PC-9 (cell line): Measurements from ENCODE around the gene NPBWR2. TPM values are rescaled to one million over a fixed set of nuclear protein-coding genes. Genes with fewer than 3 reads are reported as not detected.

Source experiments
- BruUV-seq: library from RNA; stranded (reverse); fragments of 400-500 nt; replicated peaks from 2 replicates; lab custom pipeline; 2021; lab: Mats Ljungman, UMichigan
- CTCF ChIA-PET: fragments of 300-600 bp; sonication (Branson Sonifier 250); formaldehyde crosslinking; loops from one replicate; lab custom pipeline; 2022; ENCODE audit warnings: antibody characterized with exemption; lab: Charles Lee
- POLR2A ChIA-PET: fragments of 300-600 bp; sonication (Branson Sonifier 250); formaldehyde crosslinking; loops from one replicate; lab custom pipeline; 2022; ENCODE audit warnings: antibody characterized with exemption; ENCODE audit not compliant: unreplicated experiment; lab: Charles Lee
- DNase-seq, 2 experiments: peaks; one replicate each; pipeline versions ENCODE4 v3.0.0 to v3.0.0-alpha.2; 2015 to 2022; ENCODE audit warnings: mixed read lengths in 1 of 2
- H2AFZ ChIP-seq: fragments of 200-600 bp; sonication (generic); 2 replicates; pipeline ENCODE4 v1.8.1; 2017; ENCODE audit warnings: antibody characterized with exemption
- H3F3A ChIP-seq: fragments of 200-600 bp; sonication (generic); 2 replicates; pipeline ENCODE4 v1.8.1; 2017; ENCODE audit warnings: antibody characterized with exemption, mild to moderate bottlenecking, low read depth; ENCODE audit not compliant: insufficient read depth
- H3K27ac ChIP-seq: fragments of 200-600 bp; sonication (generic); 2 replicates; pipeline ENCODE4 v1.6.1; 2016; ENCODE audit warnings: mixed run types
- H3K27me3 ChIP-seq: fragments of 200-600 bp; sonication (generic); 2 replicates; pipeline ENCODE4 v1.6.1; 2016; ENCODE audit warnings: low read depth, mixed run types; ENCODE audit not compliant: insufficient read depth
- H3K36me3 ChIP-seq: fragments of 200-600 bp; sonication (generic); 2 replicates; pipeline ENCODE4 v1.6.1; 2016; ENCODE audit warnings: low read depth, mixed run types
- H3K4me1 ChIP-seq: fragments of 200-600 bp; sonication (generic); replicated peaks from 2 replicates; pipeline ENCODE4 v1.6.1; 2016; ENCODE audit warnings: mixed run types; ENCODE audit not compliant: insufficient read depth
- H3K4me2 ChIP-seq: fragments of 200-600 bp; sonication (generic); 2 replicates; pipeline ENCODE4 v1.6.1; 2017; ENCODE audit warnings: mixed run types
- H3K4me3 ChIP-seq: fragments of 200-600 bp; sonication (generic); 2 replicates; pipeline ENCODE4 v1.6.1; 2016; ENCODE audit warnings: mixed run types
- H3K79me2 ChIP-seq: fragments of 200-600 bp; sonication (generic); 2 replicates; pipeline ENCODE4 v1.6.1; 2017; ENCODE audit warnings: low read depth, mixed run types
- H3K9me2 ChIP-seq: fragments of 200-600 bp; sonication (generic); 2 replicates; pipeline ENCODE4 v1.8.1; 2017; ENCODE audit warnings: mild to moderate bottlenecking; ENCODE audit not compliant: insufficient read depth
- H3K9me3 ChIP-seq: fragments of 200-600 bp; sonication (generic); 2 replicates; pipeline ENCODE4 v1.8.1; 2016; ENCODE audit warnings: low read depth; ENCODE audit not compliant: insufficient read depth
- H4K20me1 ChIP-seq: fragments of 200-600 bp; sonication (generic); 2 replicates; pipeline ENCODE4 v1.8.1; 2017; ENCODE audit not compliant: insufficient read depth
- EZH2 ChIP-seq: fragments of 200-600 bp; sonication (generic); IDR thresholded peaks from 2 replicates; pipeline ENCODE4 v1.8.0; 2017; ENCODE audit warnings: antibody characterized with exemption, low read depth
- intact Hi-C: fragments of 100-400 bp; cut with micrococcal nuclease; formaldehyde crosslinking; loops from one replicate; pipeline ENCODE4 v1.10.0; 2022; ENCODE audit not compliant: unreplicated experiment
- total RNA-seq: library from RNA; stranded (reverse); gene quantifications from 2 replicates; pipeline ENCODE4 v1.2.3, GENCODE V29; 2021
- TF ChIP-seq, protein P1 (sequence below): fragments of 200-600 bp; sonication (generic); conservative IDR thresholded peaks from 2 replicates; pipeline ENCODE4 v1.6.1; 2017; ENCODE audit warnings: mixed run types, antibody characterized with exemption, mild to moderate bottlenecking, moderate library complexity

NPBWR2 gene
- total RNA-seq, 1 experiment from 2014 or later: not detected

DNA sequence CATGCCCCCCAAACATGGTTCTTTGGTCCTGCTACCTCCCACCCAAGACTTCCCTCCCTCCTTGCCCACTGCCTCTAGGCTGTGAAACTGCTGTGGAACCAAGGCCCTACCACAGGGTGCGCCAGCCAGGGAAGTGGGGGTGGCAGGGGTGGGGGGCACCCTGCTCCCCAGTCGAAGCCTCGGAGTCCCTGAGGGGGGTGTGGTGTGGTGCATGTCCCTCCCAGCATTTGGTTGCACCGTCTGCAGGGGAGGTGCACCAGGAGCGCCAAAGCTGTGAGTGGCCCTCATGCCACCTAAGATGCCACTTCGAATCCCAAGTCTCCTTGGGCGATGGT is 29.9 kb downstream of the NPBWR2 start:
- Histone ChIP-seq H2AFZ (no peak overlapping the region), H3K27me3 (peaks cover 8% of the 10 kb centered on the region; the same call in 1 of the 2 replicates), H3K27ac (no peak overlapping the region), H3K4me1 (peaks cover 14% of the 10 kb centered on the region), H3K9me3 (no peaks in the 10 kb centered on the region), H4K20me1 (peaks cover 8% of the 10 kb centered on the region; the same call in 1 of the 2 replicates), H3K4me2 (peak overlapping the region; percentile 99; the same call in 1 of the 2 replicates), H3K4me3 (no peak overlapping the region), H3F3A (peaks cover 30% of the 10 kb centered on the region), H3K9me2 (no peaks in the 10 kb centered on the region), H3K79me2 (peaks cover 12% of the 10 kb centered on the region), H3K36me3 (no peaks in the 10 kb centered on the region)
- TF ChIP-seq, protein P1, sequence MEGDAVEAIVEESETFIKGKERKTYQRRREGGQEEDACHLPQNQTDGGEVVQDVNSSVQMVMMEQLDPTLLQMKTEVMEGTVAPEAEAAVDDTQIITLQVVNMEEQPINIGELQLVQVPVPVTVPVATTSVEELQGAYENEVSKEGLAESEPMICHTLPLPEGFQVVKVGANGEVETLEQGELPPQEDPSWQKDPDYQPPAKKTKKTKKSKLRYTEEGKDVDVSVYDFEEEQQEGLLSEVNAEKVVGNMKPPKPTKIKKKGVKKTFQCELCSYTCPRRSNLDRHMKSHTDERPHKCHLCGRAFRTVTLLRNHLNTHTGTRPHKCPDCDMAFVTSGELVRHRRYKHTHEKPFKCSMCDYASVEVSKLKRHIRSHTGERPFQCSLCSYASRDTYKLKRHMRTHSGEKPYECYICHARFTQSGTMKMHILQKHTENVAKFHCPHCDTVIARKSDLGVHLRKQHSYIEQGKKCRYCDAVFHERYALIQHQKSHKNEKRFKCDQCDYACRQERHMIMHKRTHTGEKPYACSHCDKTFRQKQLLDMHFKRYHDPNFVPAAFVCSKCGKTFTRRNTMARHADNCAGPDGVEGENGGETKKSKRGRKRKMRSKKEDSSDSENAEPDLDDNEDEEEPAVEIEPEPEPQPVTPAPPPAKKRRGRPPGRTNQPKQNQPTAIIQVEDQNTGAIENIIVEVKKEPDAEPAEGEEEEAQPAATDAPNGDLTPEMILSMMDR: no peak
- no peak for TF ChIP-seq EZH2
- intact Hi-C loops: no loop called here
- ChIA-PET CTCF (no interaction called here), POLR2A (no interaction called here)
- no TSS peak for BruUV-seq
- DNase-seq: no peak

GRCh38 chr20:64077094-64077493 is 30.3 kb downstream of the NPBWR2 start:
- peaks cover 8% of the 10 kb centered on the region; the same call in 1 of the 2 replicates for H4K20me1 ChIP-seq
- no peaks in the 10 kb centered on the region for H3K9me3 ChIP-seq
- POLR2A ChIA-PET: no interaction called here
- no peak for TF ChIP-seq EZH2
- TF ChIP-seq, protein P1: no peak
- no peak for DNase-seq
- BruUV-seq: no TSS peak
- H3K79me2 ChIP-seq: peaks cover 12% of the 10 kb centered on the region
- no peak overlapping the region for H3K4me2 ChIP-seq
- H3K9me2 ChIP-seq: no peaks in the 10 kb centered on the region
- peaks cover 30% of the 10 kb centered on the region for H3F3A ChIP-seq
- H3K4me1 ChIP-seq: peaks cover 14% of the 10 kb centered on the region
- no peaks in the 10 kb centered on the region for H3K36me3 ChIP-seq
- H3K27me3 ChIP-seq: peaks cover 4% of the 10 kb centered on the region; the same call in 1 of the 2 replicates
- H3K4me3 ChIP-seq: no peak overlapping the region
- CTCF ChIA-PET: no interaction called here
- intact Hi-C loops: no loop called here
- H2AFZ ChIP-seq: no peak overlapping the region
- H3K27ac ChIP-seq: no peak overlapping the region

DNA sequence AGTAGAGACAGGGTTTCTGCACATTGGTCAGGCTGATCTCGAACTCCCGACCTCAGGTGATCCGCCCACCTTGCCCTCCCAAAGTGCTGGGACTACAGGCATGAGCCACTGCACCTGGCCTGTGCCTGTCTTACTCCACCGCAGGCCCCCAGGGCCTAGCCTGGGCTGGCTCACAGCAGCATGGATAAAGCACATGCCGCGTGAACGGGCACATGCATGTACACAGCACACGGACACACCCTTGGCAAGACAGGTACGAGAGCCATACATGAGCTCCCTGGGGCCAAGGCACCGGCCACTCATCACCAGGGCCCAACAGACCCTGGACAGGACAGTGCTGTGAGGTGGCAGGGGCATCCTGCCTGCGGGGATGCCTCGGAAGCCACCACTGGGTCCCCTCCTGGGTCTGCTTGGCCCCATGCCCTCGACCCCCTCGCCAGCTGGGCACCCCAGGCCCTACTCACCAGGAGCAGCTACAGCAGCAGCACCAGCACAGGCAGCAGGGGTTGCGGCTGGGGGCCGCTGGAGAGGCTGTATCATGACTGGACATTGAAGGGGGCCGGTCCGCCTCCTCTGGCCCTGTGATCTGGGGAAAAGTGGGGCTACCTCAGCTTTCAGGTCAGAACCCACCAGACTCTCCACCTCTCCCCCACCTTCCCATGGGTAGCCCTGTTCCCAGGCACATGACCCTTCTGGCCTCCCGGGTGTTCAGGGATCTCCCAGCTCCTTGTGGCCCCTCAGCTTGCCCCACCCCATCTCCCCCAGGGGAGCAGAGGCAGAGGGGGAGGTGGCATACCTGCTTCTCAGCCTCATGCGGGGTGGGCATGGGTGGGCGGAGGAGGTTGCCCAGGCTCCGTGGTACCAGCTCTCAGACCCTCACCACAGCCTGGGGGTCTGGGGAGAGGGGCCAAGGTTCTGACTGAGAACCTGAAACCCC is 31.0 kb downstream of the NPBWR2 start:
- Histone ChIP-seq H3K4me1 (peaks cover 14% of the 10 kb centered on the region), H3K9me3 (no peaks in the 10 kb centered on the region), H3K27me3 (no peaks in the 10 kb centered on the region), H2AFZ (no peak overlapping the region), H3K4me3 (no peak overlapping the region), H3K4me2 (no peak overlapping the region), H3K36me3 (no peaks in the 10 kb centered on the region), H3K79me2 (peaks cover 12% of the 10 kb centered on the region), H3K9me2 (no peaks in the 10 kb centered on the region), H3K27ac (no peak overlapping the region), H4K20me1 (peaks cover 8% of the 10 kb centered on the region), H3F3A (peaks cover 24% of the 10 kb centered on the region)
- DNase-seq: no peak
- intact Hi-C loops: no loop called here
- no TSS peak for BruUV-seq
- ChIA-PET CTCF (interaction anchor here (0.7 kb wide), 1 partner anchor 179 kb away, joined by 4 read pairs; the partner anchor contains the start of gene PCMTD2), POLR2A (no interaction called here)
- TF ChIP-seq, protein P1: no peak
- no peak for TF ChIP-seq EZH2
